ENCODE measurements around the gene TTC12. TPM values are rescaled to one million over a fixed set of nuclear protein-coding genes. Genes with fewer than 3 reads are reported as not detected.

TTC12 gene
- total RNA-seq, 1 experiment from 2014 or later = 24.3 TPM

GRCh38 chr11:113315811-113316210 lies 1.4 kb downstream of the TTC12 start:
- H3K36me3 ChIP-seq (ENCODE audit: control insufficient read depth, insufficient read depth, low read length) = no peaks in the 10 kb centered on the region
- no peak for DNase-seq (ENCODE audit: low read depth, low spot score)
- in situ Hi-C loops (cut with HindIII; ENCODE audit: low pct_unique_long_range_greater_than_20kb, low sequenced_read_pairs) = no loop called here
- H3K27ac ChIP-seq (ENCODE audit: low read length) = peak overlapping the region; percentile 93; the same call in 1 of the 2 replicates
- TF ChIP-seq TCF7L2 (IDR thresholded peaks at IDR 0.05; ENCODE audit: low read depth, low read length) (no peak), POLR2AphosphoS5 (IDR thresholded peaks at IDR 0.05; ENCODE audit: low read depth, low read length) (no peak), CTCF (IDR thresholded peaks at IDR 0.05) (no peak), REST (IDR thresholded peaks at IDR 0.05; ENCODE audit: insufficient read depth in 1 of 2, low read depth in 2 of 2, low read length in 1 of 2) (no peak), SIN3A (IDR thresholded peaks at IDR 0.05; ENCODE audit: borderline replicate concordance, insufficient read depth, low read depth, low read length) (no peak)
- H3K9me3 ChIP-seq (ENCODE audit: control insufficient read depth, insufficient read depth, low read depth, low read length) = no peaks in the 10 kb centered on the region
- no TSS peak for BruUV-seq (replicated peaks)
- H3K27me3 ChIP-seq (ENCODE audit: control insufficient read depth, insufficient read depth, low read length) = no peaks in the 10 kb centered on the region
- intact Hi-C loops (cut with micrococcal nuclease; ENCODE audit: unreplicated experiment) = no loop called here
- ChIA-PET CTCF (no interaction called here), POLR2A (interaction anchor here (0.6 kb wide), 1 partner anchor 772 kb away, joined by 8 read pairs; no protein-coding TSS in a partner anchor)
- peaks cover 15% of the 10 kb centered on the region for H3K4me1 ChIP-seq (ENCODE audit: control insufficient read depth, insufficient read depth, low read length)
- no peak for ATAC-seq
- no peak overlapping the region for H3K4me3 ChIP-seq (ENCODE audit: low read depth in 2 of 2, low read length in 2 of 2)

DNA sequence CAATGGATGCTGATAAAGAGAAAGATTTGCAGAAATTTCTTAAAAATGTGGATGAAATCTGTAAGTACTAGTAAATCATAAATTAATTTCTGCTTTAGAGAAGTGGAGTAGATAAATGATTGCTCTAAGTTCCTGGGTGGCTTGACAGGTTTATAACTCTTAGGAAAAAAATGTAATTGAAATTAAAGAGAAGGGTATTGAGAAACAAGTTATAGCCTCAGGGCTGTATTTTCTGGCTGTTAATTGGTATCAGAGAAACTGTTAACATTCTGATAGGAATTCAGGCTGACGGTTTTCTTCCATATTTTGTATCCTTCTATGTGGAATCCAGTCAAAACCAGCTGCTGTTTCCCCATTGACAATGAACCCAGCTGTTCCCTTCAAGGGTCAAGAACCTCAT lies 1.9 kb downstream of the TTC12 start:
- in situ Hi-C loops (cut with HindIII; ENCODE audit: low pct_unique_long_range_greater_than_20kb, low sequenced_read_pairs) = no loop called here
- no peak overlapping the region for H3K27ac ChIP-seq (ENCODE audit: low read length)
- H3K4me3 ChIP-seq (ENCODE audit: low read depth in 2 of 2, low read length in 2 of 2) = no peak overlapping the region
- intact Hi-C loops (cut with micrococcal nuclease; ENCODE audit: unreplicated experiment) = no loop called here
- ATAC-seq (no peak), DNase-seq (ENCODE audit: low read depth, low spot score) (no peak)
- no peaks in the 10 kb centered on the region for H3K9me3 ChIP-seq (ENCODE audit: control insufficient read depth, insufficient read depth, low read depth, low read length)
- ChIA-PET POLR2A (interaction anchor here (0.6 kb wide), 1 partner anchor 771 kb away, joined by 8 read pairs; no protein-coding TSS in a partner anchor), CTCF (no interaction called here)
- H3K36me3 ChIP-seq (ENCODE audit: control insufficient read depth, insufficient read depth, low read length) = no peaks in the 10 kb centered on the region
- peaks cover 15% of the 10 kb centered on the region for H3K4me1 ChIP-seq (ENCODE audit: control insufficient read depth, insufficient read depth, low read length)
- no TSS peak for BruUV-seq (replicated peaks)
- TF ChIP-seq REST (IDR thresholded peaks at IDR 0.05; ENCODE audit: insufficient read depth in 1 of 2, low read depth in 2 of 2, low read length in 1 of 2) = no peak
- no peak for TF ChIP-seq POLR2AphosphoS5 (IDR thresholded peaks at IDR 0.05; ENCODE audit: low read depth, low read length)
- no peaks in the 10 kb centered on the region for H3K27me3 ChIP-seq (ENCODE audit: control insufficient read depth, insufficient read depth, low read length)
